NCI-H226 (cell line): ENCODE data around the gene TENT5A.
"Not testable (repeated sequence)": the region's sequence is repeated elsewhere in the genome, so short reads cannot be mapped to it uniquely, and the experiment has no call there.

Experiments
- DNase-seq: peaks from one replicate; pipeline ENCODE4 v3.0.0-alpha.2; 2015

Gene TENT5A

DNA sequence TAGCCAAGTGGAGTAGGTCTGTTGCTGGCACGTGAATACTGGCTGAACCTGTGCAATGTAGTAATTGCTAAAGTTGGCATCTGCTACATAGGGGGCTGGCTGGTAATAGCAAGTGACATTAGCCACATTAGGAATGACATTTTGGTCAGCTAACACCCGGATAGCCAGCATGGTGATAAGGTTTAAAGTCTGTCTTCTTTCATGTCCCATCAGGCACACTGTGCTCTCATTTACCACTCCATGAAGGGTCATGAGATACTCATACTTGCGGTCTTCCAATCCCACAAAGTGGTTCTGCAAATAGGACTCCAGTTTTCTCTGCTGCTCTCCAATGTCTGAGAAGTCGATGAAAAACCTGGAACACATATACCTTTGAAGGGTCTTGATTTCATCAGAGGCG lies 2.8 kb downstream of the TENT5A start:
- no peak for DNase-seq

DNA sequence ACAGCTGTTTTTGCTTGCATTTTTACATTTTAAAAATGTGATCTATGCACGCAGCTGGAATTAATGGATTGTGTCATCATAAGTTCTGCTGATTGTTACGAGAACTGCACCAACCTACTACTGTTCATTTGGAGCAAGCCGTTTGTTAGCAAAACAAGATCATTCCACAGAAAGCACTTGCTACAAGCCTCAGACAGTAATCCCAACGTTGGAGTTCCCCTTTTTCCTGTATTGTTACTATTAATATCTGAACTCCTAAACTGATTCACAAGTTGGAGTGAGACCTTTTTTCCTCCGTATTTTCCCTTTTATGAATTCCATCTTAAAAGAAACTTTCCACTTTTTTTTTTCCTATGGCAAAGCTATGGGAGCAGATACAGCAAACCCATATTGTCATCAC lies 3.5 kb downstream of the TENT5A start:
- no peak for DNase-seq

DNA sequence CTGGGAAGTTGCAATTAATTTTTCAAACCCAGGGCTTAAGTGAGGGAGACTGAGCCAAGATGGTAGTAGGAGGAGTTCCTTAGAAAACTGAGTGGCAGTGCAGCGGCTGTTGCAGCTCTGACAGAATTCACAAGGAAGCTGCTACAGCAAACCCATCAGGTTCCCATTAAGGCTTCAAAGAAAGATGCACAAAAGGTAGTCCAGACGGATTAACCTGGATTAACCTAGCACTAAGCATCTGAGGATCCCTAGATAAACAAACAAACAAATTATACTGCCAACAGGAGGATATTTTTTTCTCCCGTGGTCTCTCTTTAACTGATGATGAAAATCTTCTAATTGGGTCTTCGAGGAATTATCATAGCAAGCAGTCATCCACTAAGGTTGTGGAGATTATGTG lies 5.2 kb downstream of the TENT5A start:
- DNase-seq, result no peak

DNA sequence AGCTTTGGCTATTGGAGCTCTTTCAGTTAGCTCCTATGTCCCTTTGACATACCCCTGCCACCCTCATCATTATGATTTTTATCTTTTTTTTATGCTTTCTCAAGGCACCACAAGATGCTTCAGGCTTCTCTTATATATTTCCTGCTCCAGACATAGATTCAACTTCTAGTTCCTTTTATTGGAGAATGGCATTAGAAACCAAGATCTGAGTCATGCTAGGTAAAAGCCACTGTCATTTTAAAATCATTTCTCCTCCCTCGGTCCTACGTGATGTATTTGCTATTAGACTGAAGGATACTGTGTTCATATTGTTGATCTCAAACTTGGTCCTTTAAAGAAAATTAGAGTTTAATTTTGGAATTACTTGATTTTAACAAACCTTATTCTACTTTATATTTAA lies 8.3 kb downstream of the TENT5A start:
- DNase-seq, result no peak

DNA sequence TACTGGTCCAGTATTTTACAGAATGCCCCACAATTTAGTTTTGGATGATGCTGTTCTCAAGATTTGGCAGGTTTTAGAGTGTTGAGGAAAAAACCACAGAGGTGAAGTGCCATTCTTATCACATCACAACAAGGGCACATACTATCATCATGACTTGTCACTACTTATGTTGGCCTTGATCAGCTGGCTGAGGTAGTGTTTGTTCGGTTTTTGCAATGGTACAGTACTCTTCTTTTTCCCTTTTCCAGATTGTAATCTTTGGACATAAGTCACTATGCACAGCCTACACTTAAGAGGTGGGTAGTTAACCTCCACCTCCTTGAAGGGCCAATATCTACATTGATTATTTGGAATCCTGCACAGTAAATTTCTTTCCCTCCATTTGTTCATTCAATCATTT lies 8.8 kb downstream of the TENT5A start:
- no peak for DNase-seq

DNA sequence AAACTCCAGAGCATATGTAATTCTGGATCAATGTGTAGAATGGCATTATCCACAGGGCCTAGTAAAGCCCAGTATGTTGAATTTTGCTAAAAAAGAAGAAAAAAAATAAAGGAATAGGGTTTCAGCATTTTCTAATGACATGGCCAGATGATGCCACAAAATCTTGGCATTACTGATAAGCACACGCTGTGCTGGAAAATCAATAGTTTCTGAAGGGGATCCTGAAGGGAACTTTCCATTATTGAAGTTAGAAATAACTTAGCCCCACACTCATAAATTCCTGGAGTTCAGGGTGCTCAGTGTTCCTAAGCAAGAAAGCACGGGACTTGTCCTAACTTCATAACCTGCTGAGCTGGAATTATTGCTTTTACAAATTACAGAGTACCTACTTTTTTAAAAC lies 10.8 kb downstream of the TENT5A start:
- no peak for DNase-seq

DNA sequence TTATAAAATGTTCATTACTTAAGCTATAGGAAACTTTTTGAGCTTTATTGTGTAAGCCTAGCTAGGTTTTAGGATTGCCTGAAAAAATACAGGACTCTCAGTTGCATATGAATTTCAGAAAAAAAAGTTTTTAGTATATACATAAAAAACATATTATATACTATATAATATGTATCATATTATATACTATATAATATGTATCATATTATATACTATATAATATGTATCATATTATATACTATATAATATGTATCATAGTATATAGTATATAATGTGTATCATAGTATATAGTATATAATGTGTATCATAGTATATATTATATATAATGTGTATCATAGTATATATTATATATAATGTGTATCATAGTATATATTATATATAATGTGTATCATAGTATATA lies 11.9 kb downstream of the TENT5A start:
- DNase-seq, result not testable (repeated sequence)

DNA sequence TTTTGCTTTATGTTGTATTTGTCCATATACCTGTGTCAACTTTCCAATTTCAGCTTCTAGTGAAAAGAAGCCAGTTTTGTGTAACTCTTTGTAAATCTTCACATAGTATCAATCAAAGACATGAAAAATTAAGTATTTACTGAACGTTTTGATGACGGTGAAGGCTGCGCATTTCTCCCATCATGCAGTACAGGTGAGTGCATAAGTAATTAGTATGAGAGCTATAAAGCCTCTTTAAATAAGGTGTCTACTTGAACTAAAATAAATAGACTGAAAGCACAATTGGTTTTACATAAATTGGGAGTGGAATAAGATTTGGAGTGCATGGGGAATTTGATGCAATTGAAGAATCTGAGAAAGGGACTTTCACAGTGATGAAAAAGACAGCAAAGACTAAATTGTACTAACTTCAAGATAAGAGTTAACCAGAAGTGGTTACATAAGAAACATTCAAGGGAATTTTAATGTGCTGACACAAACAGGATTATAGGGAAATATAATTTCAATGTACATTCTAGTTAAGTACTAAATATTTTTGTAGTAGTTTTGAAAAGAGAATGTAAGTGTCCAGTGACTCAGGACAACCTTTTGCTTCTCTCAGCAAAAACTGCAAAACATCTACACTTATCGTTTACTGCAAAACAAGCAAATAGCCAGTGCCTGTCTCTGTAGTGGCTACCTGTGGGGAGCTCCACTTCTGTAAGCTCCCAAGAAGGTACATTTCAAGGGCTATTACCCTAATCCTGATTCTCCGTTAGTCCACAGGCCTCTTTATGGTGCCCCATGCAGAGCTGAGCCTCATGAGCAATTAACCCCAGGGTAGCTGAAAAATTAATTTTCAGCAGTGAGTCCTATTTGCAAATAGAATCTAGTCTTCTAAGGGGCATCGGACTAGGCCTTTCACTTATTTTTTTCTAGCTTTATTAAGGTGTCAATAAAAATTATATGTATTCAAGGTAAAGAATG lies 13.0 kb downstream of the TENT5A start:
- DNase-seq, result no peak

DNA sequence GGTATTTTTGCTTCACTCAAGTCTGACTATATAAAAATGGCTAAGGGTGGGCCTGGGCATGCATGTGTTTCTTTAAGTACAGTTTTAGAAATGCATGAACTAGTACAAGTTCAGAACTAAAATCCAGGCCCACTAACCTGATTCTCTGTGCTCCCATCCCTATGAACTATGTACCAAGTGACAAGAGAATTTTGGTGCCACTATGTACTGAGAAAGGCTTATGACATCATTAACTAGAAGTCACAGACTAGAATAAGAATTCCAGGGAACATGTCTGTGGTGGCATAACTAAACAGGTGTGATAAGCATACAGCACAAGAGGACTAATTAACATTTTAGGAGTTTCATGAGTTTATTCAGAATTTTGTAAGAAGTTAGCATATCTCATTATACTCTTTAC lies 16.1 kb downstream of the TENT5A start:
- DNase-seq, result no peak

DNA sequence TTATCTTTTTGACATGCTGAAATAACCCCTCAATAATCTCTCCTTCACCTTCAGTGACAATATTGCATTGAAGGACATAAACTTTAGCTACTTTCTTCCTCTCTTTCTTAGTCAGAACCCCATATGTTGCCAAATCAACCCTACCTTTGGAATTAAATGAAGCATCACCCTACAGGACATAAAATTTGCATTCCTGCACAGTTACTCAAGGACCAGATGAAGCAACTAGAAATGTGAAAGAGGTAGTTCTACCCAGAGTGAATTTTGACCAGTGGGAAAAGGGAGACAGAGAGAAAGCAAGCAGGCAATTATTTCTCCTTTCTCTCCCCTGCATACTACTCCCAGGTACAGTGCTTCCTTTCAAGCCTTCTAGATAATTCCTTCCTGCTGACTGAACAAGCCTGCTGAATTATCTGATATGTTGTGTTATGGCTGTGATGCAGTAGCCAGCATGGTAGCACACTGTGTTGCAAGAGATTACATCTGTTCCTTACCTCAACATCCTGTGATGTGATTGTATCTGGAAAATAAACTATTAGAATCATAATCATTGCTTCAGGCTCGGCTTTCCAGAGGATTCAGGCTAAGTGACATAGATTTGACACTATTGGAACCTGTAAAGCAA lies 16.6 kb downstream of the TENT5A start:
- DNase-seq, result no peak

DNA sequence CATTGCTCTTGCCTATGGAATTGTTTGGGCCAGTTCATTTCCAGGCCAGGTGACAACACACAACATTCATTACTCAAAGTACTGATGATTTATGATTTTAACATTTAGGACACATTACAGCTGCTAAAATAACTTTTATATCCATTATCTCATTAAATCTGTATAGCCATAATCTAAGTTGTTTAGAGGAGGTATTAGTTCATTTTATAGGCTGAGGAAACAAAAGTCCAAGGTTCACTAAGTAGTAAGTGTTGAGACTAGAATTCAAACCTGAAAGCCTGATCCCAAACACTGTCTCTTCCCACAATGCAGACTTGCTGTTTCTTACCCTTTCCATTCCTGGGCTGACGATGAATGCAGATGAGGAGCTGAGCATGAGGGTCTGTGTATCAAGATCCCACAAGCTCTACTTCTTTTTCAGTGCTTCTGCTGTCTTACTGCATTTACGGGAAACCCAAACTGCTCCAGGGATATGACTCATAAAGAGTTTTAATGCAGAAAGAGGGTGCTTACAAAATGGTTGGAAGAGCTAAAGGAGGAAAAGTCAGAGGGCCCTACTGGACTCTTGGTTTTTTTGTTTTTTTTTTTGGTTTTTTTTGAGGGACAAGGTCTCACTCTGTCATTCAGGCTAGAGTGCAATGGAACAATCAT lies 17.9 kb downstream of the TENT5A start:
- no peak for DNase-seq

DNA sequence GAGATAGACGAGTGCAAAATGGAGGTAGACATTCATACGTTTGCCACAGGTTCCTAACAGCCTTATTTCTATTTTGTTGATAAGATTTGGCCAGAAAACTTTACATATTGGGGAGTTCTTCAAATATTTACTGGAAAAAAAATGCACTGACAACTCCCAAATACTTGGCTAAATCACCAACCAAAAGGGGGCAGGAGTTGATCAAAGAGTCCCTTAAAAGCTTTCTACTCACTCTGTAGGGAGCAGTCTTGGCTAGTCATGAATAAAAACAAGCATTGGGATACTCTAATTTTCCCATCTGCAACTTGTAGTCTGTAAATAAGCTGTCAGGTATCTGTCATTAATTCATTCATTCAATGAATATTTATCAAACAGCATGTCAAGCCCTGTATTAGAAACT lies 18.4 kb downstream of the TENT5A start:
- no peak for DNase-seq

DNA sequence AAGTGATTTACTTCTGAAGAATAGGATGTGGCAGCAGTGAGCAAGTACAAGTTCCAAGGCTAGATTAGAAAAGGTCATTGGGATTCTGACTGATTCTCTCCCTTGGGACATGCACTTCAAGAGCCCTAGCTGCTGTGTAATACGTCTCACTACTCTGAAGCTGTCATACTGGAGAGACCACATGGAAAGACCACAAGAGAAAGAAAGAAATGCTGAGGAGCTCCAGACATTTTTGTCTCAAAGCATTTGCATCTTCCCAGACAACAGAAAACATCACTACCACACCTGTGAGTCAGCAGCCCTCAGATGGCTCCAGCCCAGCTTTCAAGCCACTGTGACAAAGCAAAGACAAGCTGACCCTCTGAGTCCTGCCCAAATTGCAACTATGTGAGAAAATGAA lies 20.7 kb downstream of the TENT5A start:
- DNase-seq, result no peak

DNA sequence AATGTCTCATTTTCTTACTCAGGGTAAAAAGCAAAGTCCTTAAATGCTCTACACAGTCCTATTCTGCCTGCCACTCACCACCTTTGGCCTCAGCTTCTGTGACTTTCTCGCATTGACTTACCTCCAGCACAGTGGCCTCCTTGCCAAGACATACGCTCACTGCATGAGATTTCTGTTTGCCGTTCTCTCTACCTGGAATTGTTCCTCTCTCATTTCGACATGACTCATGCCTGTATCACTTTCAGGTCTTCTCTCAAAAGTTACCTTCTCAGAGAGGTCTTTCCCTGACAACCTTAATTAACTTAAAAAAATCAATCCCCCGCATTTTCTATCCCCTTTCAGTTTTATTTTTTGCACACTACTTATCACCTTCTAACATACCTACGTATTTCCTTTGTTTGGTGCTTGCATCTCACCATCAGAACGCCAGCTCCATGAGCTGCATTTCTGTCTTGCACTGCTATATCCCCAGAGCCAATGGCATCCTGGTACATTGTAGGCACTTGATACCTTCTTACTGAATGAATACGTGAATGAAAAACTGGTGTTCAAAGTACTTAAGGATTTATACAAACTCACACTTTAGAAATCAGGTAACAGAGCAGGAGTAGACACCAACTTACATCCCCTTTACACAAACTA lies 24.5 kb downstream of the TENT5A start:
- no peak for DNase-seq

DNA sequence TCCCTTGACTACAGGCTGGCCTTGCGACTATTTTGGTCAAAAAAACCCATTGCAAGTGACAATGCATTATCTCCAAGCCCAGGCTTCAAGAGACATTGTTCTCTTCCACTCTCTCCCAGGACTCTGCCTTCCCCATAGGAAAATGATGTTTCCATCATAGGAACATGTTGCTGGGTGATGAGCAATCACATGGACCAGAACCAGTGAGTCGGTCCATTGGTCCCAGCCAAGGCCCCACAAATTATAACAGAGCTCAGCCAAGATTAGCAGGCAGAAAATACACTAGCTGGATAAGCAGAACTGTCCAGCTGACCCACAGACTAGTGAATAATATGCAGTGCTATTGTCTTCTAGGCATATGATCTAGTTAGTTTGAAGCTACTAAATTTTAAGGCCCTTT lies 27.4 kb downstream of the TENT5A start:
- DNase-seq, result no peak

DNA sequence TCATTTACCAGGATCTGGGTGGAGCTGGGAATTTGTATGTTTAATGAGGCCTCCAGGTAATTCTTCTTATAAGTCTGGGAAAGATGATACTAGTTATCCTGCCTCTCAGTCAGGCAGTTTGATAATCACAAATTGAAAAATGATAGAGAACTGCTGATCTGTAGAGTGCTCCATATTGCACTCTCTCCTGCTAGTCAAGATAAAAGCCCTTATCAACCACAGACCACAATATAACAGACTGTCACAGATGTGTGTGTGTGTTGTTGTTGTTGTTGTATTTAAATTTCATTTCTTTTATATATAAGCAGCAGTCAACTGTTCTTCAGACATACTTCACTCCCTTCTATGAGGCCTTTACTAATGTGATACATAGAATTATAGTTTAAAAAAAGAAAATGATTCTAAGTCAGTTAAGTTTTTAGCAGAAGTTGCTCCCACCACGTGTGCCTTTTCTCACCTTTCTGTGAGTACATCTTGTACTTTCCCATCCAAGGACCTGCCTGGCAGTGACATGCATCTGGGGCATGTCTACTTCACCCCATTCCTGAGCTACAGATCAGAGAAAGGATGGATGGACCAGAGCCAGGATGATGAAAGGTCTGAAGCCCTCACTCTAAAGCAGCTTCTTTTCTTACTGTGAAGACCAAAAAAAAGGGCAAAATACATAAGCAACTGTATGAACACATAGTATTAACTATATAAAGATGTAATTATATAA lies 29.8 kb downstream of the TENT5A start:
- DNase-seq, result no peak

DNA sequence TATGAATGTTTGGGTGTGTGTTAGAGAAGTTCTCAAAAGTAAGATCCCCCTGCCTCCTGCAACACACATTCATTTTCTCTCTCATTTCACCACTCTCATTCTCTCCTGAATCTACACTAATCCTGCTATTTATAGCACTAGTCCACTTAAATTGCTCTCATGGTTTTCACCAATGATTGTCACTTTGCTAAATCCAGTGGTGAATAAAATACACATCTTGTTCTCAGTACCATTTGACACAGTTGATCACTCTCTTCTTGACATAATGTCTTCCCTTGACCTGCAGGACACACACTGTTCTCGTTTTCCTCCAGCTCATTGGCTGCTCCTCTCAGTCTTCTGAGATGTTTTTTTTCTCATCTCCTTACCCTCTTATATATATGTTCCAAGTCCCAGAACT lies 32.1 kb downstream of the TENT5A start:
- DNase-seq, result no peak

DNA sequence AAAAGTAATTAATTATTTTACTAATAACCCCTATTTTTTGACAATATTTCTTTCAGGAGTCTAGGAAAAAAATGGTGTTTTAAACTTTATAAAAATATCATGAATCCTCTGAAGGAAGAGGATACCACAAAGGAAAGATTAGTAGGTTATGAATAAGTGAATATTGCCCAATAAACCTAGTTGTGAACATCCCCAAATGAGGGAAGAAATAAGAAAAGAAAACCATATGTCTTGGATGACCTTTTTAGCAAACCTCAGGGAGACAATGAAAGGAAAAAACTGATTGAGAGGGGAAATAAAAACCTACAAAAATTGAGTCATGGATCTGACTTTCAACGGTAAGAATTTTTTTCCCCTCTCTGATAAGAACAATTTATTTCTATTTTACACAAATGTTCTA lies 34.4 kb downstream of the TENT5A start:
- no peak for DNase-seq

DNA sequence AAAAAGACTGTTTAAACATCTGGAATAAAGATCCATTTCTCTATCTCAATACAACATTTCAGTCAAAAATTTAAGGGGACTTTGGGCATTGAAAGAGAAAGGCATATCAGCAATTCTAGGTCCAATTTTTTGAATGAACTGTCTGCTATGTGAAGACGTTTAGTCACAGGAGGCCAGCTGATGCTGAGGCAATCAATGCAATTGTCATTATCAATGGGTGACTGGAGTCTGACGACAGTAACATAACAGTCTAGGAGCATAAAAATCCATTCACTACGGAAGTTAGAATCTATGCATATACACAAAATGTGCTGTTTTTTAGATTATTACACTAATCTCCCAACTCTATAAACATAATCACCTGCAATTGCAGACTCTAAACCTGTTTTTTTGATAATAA lies 37.8 kb downstream of the TENT5A start:
- DNase-seq, result no peak

DNA sequence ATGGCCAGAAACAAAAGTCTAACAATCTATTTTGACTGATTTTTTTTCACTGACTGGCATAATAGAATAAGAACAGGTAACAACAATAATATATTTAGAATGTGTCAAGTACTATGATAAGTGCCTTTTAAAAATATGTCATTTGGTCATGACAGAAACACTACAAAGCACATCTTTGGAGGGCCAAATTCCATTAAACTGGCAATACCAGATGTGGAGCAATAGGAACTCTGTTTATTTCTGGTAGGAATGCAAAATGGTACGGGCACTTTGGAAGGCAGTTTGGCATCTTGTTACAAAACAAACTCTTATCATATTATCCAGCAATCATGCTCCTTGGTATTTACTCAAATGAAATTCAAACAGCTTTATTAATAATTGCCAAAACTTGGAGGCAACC lies 39.3 kb downstream of the TENT5A start:
- no peak for DNase-seq

DNA sequence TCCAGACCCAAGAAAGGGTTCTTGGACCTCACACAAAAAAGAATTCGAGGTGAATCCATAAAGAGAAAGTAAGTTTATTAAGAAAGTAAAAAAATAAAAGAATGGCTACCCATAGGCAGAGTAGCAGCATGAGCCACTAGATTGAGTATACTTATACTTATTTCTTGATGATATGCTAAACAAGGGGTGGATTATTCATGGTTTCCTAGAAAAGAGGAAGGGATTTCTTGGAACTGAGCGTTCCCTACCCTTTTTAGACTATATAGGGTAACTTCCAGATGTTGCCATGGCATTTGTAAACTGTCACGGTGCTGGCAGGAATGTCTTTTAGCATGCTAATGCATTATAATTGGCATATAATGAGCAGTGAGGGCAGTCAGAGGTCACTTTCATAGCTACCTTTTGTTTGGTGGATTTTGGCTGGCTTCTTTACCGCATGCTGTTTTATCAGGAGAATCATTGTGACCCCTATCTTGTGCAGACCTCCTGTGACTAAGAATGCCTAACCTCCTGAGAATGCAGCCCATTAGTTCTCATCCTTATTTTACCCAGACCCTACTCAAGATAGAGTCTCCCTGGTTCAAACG lies 44.3 kb downstream of the TENT5A start:
- no peak for DNase-seq

DNA sequence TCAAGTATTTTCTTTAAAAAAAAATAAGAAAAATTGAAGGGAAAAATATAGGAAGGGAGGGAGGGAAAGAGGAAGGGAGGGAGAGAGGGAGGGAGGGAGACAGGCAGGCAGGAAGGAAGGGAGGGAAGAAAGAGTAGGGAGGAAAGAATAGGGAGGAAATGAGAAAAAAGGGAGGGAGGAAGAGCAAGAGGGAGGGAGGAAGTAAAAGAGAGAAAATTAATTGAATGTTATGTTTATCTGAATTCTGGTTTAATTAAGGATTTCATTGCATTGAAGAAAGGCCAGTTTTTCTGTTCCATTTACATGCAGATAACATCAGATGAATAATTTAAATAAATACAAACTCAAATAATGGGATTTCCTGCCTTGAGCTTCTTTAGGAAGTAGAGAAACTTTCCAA lies 47.8 kb downstream of the TENT5A start:
- no peak for DNase-seq

DNA sequence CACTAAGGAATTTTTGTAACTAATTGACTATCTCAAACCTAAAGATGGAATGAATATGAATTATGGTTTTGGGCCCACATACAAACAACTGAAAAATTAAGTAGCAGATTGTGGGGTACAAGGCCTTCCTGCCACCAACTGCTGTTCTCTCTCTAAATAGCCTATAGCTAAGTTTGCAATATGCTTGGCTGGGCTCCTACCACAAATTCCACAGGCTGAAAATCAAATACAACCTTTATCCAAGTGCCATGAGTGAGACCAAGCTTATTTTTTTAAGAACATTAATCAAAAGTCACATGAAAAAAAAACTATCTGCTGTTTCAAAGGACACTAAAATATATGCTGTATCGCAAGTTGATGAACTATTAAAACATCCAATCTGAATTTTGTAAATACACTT lies 52.1 kb downstream of the TENT5A start:
- DNase-seq, result no peak
